ENCODE measurements around the gene TM4SF5. TPM values are rescaled to one million over a fixed set of nuclear protein-coding genes. Genes with fewer than 3 reads are reported as not detected.

TM4SF5 gene
- total RNA-seq, 1 donor, result not detected

DNA sequence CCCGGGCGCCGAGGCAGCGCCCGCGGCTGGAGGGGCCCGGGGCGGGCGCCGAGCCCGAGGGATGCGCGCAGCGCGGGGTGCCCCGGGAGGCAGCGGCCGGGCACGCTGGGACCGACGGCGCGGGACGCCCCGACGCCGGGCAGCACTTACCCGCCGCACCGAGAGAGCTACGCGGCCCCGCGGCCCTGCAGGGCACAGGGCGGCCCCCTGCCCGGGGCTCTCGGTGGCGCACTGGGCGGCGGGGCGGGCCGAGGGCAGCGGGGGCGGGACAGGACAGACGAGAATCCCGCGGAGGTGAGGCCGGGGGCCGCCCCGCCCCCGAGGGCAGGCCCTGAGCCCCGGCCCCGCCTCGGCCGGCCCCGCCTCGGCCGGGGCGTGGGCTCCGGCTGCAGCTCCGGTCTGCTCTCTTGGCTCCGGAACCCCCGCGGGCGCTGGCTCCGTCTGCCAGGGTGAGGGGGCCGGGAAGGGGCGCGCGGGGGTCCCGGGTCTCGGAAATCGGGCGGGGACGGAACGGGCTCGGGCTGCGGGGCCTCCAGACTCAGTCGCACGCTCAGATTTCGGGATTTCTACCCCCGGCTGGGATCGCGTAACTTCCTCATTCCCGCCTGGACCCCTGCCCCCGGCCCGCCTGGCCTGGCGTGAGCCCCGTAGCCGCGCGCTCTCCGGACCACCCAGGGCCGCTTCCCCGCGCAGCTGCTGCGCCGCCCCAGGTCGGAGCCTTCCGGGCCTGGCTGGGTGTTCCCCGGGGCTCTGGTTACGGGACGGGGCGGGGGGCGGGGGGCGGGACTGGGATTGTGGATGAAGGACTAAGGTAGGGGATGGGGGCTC, 35.3 kb downstream of the TM4SF5 start, which contains the start of gene PLD2:
Gene PLD2 (plus strand): TSS at position 376 of the 828 bp plus-strand sequence. CDS start 621 bp downstream, outside the sequence.
- Histone ChIP-seq H4K20me1 (ENCODE audit: insufficient read depth, low read length) (no peaks in the 10 kb centered on the region), H2AFZ (ENCODE audit: low read length) (peak within 1 kb of the TSS; percentile 88), H3K4me1 (ENCODE audit: insufficient read depth, low read length) (peaks cover 13% of the 10 kb centered on the region), H3K27ac (ENCODE audit: low read depth, low read length) (peak within 1 kb of the TSS; percentile 17), H3K4me2 (ENCODE audit: insufficient read depth, low read length) (peak within 1 kb of the TSS; percentile 93), H3K27me3 (ENCODE audit: insufficient read depth, low read length) (no peaks in the 10 kb centered on the region), H3K36me3 (ENCODE audit: insufficient read depth, low read length) (peaks cover 23% of the 10 kb centered on the region), H3K9me3 (ENCODE audit: low read depth, low read length) (no peaks in the 10 kb centered on the region), H3K79me2 (ENCODE audit: insufficient read depth, low read length) (peaks cover 3% of the 10 kb centered on the region), H3K4me3 (ENCODE audit: insufficient read depth, low read length) (peak within 1 kb of the TSS; percentile 81)
- no peak for TF ChIP-seq CTCF (IDR thresholded peaks at IDR 0.05; ENCODE audit: extremely low read depth, low read depth, low read length)
- peak; percentile 100 for DNase-seq (ENCODE audit: insufficient read length, low spot score, missing footprints)

- Histone ChIP-seq H2AFZ (ENCODE audit: low read length) (peak overlapping the region; percentile 25), H3K27ac (ENCODE audit: low read depth, low read length) (no peak overlapping the region), H3K9me3 (ENCODE audit: low read depth, low read length) (no peaks in the 10 kb centered on the region), H3K4me2 (ENCODE audit: insufficient read depth, low read length) (peak overlapping the region; percentile 78), H3K36me3 (ENCODE audit: insufficient read depth, low read length) (peaks cover 23% of the 10 kb centered on the region), H3K4me3 (ENCODE audit: insufficient read depth, low read length) (peak overlapping the region; percentile 81), H3K79me2 (ENCODE audit: insufficient read depth, low read length) (peaks cover 3% of the 10 kb centered on the region), H3K27me3 (ENCODE audit: insufficient read depth, low read length) (no peaks in the 10 kb centered on the region), H4K20me1 (ENCODE audit: insufficient read depth, low read length) (no peaks in the 10 kb centered on the region), H3K4me1 (ENCODE audit: insufficient read depth, low read length) (peaks cover 13% of the 10 kb centered on the region)
- peak; percentile 94 for DNase-seq (ENCODE audit: insufficient read length, low spot score, missing footprints)
- TF ChIP-seq CTCF (IDR thresholded peaks at IDR 0.05; ENCODE audit: extremely low read depth, low read depth, low read length), result no peak
Measured at GRCh38 chr17:4807605-4808377, 36.1 kb downstream of the TM4SF5 start.

GRCh38 chr17:4808378-4808767, 36.7 kb downstream of the TM4SF5 start:
- no peaks in the 10 kb centered on the region for H4K20me1 ChIP-seq (ENCODE audit: insufficient read depth, low read length)
- no peaks in the 10 kb centered on the region for H3K9me3 ChIP-seq (ENCODE audit: low read depth, low read length)
- H3K27ac ChIP-seq (ENCODE audit: low read depth, low read length), result no peak overlapping the region
- no peak for TF ChIP-seq CTCF (IDR thresholded peaks at IDR 0.05; ENCODE audit: extremely low read depth, low read depth, low read length)
- no peak overlapping the region for H3K4me2 ChIP-seq (ENCODE audit: insufficient read depth, low read length)
- peaks cover 3% of the 10 kb centered on the region for H3K79me2 ChIP-seq (ENCODE audit: insufficient read depth, low read length)
- H3K4me1 ChIP-seq (ENCODE audit: insufficient read depth, low read length), result peaks cover 13% of the 10 kb centered on the region
- peak; percentile 81 for DNase-seq (ENCODE audit: insufficient read length, low spot score, missing footprints)
- no peak overlapping the region for H2AFZ ChIP-seq (ENCODE audit: low read length)
- no peaks in the 10 kb centered on the region for H3K27me3 ChIP-seq (ENCODE audit: insufficient read depth, low read length)
- no peak overlapping the region for H3K4me3 ChIP-seq (ENCODE audit: insufficient read depth, low read length)
- peaks cover 23% of the 10 kb centered on the region for H3K36me3 ChIP-seq (ENCODE audit: insufficient read depth, low read length)

Measured in osteoblast (primary cell).